ENCODE measurements around the gene ODAD2.
A peak's percentile ranks its signal among the peaks of the same experiment; 100 is the strongest.

The ODAD2 gene

GRCh38 chr10:28043941-28044340 is 45.1 kb upstream of the ODAD2 start:
- no peak for DNase-seq (ENCODE audit: low read depth in 1 of 2, low spot score in 1 of 2)
- H3K27ac ChIP-seq (replicated peaks) = no peak overlapping the region
- H3K27me3 ChIP-seq (ENCODE audit: insufficient read depth, poor library complexity, severe bottlenecking) = no peaks in the 10 kb centered on the region
- TF ChIP-seq SPI1 (IDR thresholded peaks at IDR 0.05; ENCODE audit: borderline replicate concordance, low read depth) (no peak), REST (IDR thresholded peaks at IDR 0.05; ENCODE audit: insufficient replicate concordance, low read depth) (no peak), POLR2AphosphoS5 (IDR thresholded peaks at IDR 0.05; ENCODE audit: low read depth) (no peak), CTCF (IDR thresholded peaks at IDR 0.05; ENCODE audit: insufficient read depth, low read length) (no peak), GABPA (IDR thresholded peaks at IDR 0.05; ENCODE audit: low read depth) (no peak)
- H3K4me3 ChIP-seq (replicated peaks; ENCODE audit: insufficient read depth, low read length) = no peak overlapping the region

GRCh38 chr10:28036587-28036986 is 37.7 kb upstream of the ODAD2 start:
- Histone ChIP-seq H3K27me3 (ENCODE audit: insufficient read depth, poor library complexity, severe bottlenecking) (no peaks in the 10 kb centered on the region), H3K27ac (replicated peaks) (no peak overlapping the region), H3K4me3 (replicated peaks; ENCODE audit: insufficient read depth, low read length) (no peak overlapping the region)
- DNase-seq (ENCODE audit: low read depth in 1 of 2, low spot score in 1 of 2) = no peak
- TF ChIP-seq CTCF (IDR thresholded peaks at IDR 0.05; ENCODE audit: insufficient read depth, low read length) = no peak
- no peak for TF ChIP-seq REST (IDR thresholded peaks at IDR 0.05; ENCODE audit: insufficient replicate concordance, low read depth)
- no peak for TF ChIP-seq SPI1 (IDR thresholded peaks at IDR 0.05; ENCODE audit: borderline replicate concordance, low read depth)
- no peak for TF ChIP-seq GABPA (IDR thresholded peaks at IDR 0.05; ENCODE audit: low read depth)
- TF ChIP-seq POLR2AphosphoS5 (IDR thresholded peaks at IDR 0.05; ENCODE audit: low read depth) = no peak

- Histone ChIP-seq H3K27ac (replicated peaks) (no peak overlapping the region), H3K4me3 (replicated peaks; ENCODE audit: insufficient read depth, low read length) (no peak overlapping the region), H3K27me3 (ENCODE audit: insufficient read depth, poor library complexity, severe bottlenecking) (no peaks in the 10 kb centered on the region)
- TF ChIP-seq SPI1 (IDR thresholded peaks at IDR 0.05; ENCODE audit: borderline replicate concordance, low read depth) (no peak), REST (IDR thresholded peaks at IDR 0.05; ENCODE audit: insufficient replicate concordance, low read depth) (peak; percentile 76), CTCF (IDR thresholded peaks at IDR 0.05; ENCODE audit: insufficient read depth, low read length) (no peak), GABPA (IDR thresholded peaks at IDR 0.05; ENCODE audit: low read depth) (no peak), POLR2AphosphoS5 (IDR thresholded peaks at IDR 0.05; ENCODE audit: low read depth) (no peak)
- no peak for DNase-seq (ENCODE audit: low read depth in 1 of 2, low spot score in 1 of 2)
Measured at GRCh38 chr10:28020993-28021982, 22.4 kb upstream of the ODAD2 start.
